ENCODE results near the gene PRDM16. TPM values are rescaled to one million over a fixed set of nuclear protein-coding genes. Genes with fewer than 3 reads are reported as not detected.

PRDM16 gene
- total RNA-seq, 1 experiment from 2014 or later = 5.3 TPM

DNA sequence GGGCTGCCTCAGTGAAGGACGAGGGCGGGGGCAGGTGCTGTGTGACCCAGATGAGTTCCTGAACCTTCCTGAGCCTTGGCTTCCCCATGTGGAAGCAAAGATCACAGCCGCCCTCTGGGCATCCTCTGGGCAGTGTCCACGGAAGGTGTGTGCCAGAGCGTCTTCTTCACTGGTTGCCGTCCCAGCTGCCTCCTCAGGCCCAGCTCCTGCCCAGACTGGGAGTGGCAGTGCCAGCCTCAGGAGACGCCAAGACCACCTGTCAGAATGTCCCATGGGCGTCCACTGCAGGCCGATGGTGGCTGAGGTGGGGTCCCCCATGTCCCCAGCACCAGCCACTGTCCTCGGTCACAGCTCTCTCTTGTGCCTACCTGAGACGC lies 395.6 kb downstream of the PRDM16 start:
- no peaks in the 10 kb centered on the region for H3K9me3 Mint-ChIP-seq (ENCODE audit: unreplicated experiment)
- no peaks in the 10 kb centered on the region for H3K27me3 Mint-ChIP-seq (ENCODE audit: insufficient read depth, unreplicated experiment)
- peaks cover 38% of the 10 kb centered on the region for H3K36me3 Mint-ChIP-seq (ENCODE audit: insufficient read depth, unreplicated experiment)
- ChIA-PET CTCF (no interaction called here), POLR2A (no interaction called here)
- Histone ChIP-seq H3K36me3 (ENCODE audit: control insufficient read depth, insufficient read depth, low read length) (peaks cover 1% of the 10 kb centered on the region; the same call in 1 of the 2 replicates), H3K9me3 (no peaks in the 10 kb centered on the region), H3K4me1 (peaks cover 20% of the 10 kb centered on the region), H3K27me3 (replicated peaks; ENCODE audit: control insufficient read depth, insufficient read depth, low read length) (no peaks in the 10 kb centered on the region), H3K4me3 (ENCODE audit: low read depth, low read length) (no peak overlapping the region)
- DNase-seq = no peak
- peaks cover 14% of the 10 kb centered on the region for H3K4me1 Mint-ChIP-seq (ENCODE audit: low read depth, unreplicated experiment)
- no peak overlapping the region for H3K4me3 Mint-ChIP-seq (ENCODE audit: unreplicated experiment)
- intact Hi-C loops (cut with micrococcal nuclease; ENCODE audit: unreplicated experiment) = no loop called here
- BruUV-seq (replicated peaks) = no TSS peak
- H3K27ac Mint-ChIP-seq (ENCODE audit: unreplicated experiment) = no peak overlapping the region
- TF ChIP-seq, protein P1, sequence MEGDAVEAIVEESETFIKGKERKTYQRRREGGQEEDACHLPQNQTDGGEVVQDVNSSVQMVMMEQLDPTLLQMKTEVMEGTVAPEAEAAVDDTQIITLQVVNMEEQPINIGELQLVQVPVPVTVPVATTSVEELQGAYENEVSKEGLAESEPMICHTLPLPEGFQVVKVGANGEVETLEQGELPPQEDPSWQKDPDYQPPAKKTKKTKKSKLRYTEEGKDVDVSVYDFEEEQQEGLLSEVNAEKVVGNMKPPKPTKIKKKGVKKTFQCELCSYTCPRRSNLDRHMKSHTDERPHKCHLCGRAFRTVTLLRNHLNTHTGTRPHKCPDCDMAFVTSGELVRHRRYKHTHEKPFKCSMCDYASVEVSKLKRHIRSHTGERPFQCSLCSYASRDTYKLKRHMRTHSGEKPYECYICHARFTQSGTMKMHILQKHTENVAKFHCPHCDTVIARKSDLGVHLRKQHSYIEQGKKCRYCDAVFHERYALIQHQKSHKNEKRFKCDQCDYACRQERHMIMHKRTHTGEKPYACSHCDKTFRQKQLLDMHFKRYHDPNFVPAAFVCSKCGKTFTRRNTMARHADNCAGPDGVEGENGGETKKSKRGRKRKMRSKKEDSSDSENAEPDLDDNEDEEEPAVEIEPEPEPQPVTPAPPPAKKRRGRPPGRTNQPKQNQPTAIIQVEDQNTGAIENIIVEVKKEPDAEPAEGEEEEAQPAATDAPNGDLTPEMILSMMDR (IDR thresholded peaks at IDR 0.05; ENCODE audit: insufficient read depth in 1 of 2, low read depth in 1 of 2, low read length in 1 of 2, severe bottlenecking in 1 of 2, unreplicated experiment in 1 of 2) = no peak

DNA sequence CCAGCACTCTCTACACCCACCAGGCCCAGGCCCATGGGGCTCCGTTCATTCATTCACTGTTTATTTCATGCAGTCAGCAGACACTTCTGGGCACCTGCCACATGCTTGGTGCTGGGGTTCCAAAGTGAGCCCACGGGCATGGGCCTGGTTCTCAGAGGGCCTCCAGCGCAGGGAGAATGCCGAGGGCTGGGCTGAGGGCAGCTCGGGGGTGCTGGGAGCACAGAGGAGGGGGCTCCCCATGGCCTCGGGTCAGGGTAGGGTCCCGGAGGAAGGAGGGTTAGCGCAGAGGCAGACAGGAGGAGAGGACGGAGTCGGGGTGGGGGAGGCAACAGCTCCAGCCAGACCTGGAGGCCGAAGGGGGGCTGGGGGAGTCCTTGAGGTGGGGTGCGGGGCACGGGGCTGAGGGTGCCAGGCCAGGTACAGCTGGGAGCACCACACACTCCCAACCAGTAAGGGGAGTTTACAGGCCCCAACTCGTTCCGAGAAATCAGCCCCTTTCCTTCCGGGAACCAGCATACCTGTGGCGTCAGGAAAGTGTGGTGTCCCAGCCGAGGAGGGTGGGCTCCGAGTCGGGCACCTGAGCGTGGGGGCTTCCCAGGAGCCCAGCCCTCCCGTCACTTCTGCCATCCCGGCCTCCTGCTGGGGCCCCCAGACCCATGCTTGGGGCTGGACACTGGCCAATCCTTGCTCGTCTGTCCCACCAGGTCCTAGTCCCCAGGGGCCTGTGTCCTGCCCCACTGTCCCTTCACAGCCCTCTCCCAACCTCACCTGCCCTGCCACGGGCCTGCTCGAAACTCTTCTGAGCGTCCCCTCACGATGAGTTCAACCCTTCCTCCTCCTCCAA lies 396.3 kb downstream of the PRDM16 start:
- peaks cover 14% of the 10 kb centered on the region for H3K4me1 ChIP-seq
- H3K4me3 ChIP-seq (ENCODE audit: low read depth, low read length) = no peak overlapping the region
- no peaks in the 10 kb centered on the region for H3K9me3 ChIP-seq
- DNase-seq = peak in 1 of 2 experiments; percentile 23
- no peaks in the 10 kb centered on the region for H3K27me3 Mint-ChIP-seq (ENCODE audit: insufficient read depth, unreplicated experiment)
- intact Hi-C loops (cut with micrococcal nuclease; ENCODE audit: unreplicated experiment) = no loop called here
- peaks cover 11% of the 10 kb centered on the region for H3K4me1 Mint-ChIP-seq (ENCODE audit: low read depth, unreplicated experiment)
- ChIA-PET CTCF (no interaction called here), POLR2A (no interaction called here)
- H3K36me3 Mint-ChIP-seq (ENCODE audit: insufficient read depth, unreplicated experiment) = peaks cover 34% of the 10 kb centered on the region
- no peaks in the 10 kb centered on the region for H3K27me3 ChIP-seq (replicated peaks; ENCODE audit: control insufficient read depth, insufficient read depth, low read length)
- no peak overlapping the region for H3K4me3 Mint-ChIP-seq (ENCODE audit: unreplicated experiment)
- no peak overlapping the region for H3K27ac Mint-ChIP-seq (ENCODE audit: unreplicated experiment)
- H3K9me3 Mint-ChIP-seq (ENCODE audit: unreplicated experiment) = no peaks in the 10 kb centered on the region
- peaks cover 1% of the 10 kb centered on the region; the same call in 1 of the 2 replicates for H3K36me3 ChIP-seq (ENCODE audit: control insufficient read depth, insufficient read depth, low read length)
- BruUV-seq (replicated peaks) = no TSS peak
- TF ChIP-seq, protein P1 (IDR thresholded peaks at IDR 0.05; ENCODE audit: insufficient read depth in 1 of 2, low read depth in 1 of 2, low read length in 1 of 2, severe bottlenecking in 1 of 2, unreplicated experiment in 1 of 2) = no peak

DNA sequence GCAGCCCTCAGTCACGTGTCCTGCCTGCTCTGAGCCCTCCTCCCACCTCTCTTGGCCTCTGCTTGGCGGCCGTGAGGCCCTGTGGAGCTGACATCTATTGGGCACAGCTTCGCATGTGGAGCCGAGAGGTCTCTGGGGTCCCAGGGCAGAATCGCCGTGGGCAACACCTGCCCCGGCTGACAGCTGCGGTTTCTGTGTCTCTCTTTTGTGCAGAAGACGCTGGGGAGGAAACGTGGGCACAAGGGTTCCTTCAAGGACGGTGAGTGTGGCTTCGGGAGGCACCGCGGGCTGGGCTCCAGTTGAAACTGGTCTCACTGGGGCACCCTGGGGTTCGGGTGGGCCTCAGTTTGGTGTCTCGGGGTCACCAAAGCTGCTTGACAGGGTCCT lies 396.9 kb downstream of the PRDM16 start:
- Histone ChIP-seq H3K4me1 (peaks cover 14% of the 10 kb centered on the region), H3K27me3 (replicated peaks; ENCODE audit: control insufficient read depth, insufficient read depth, low read length) (no peaks in the 10 kb centered on the region), H3K4me3 (ENCODE audit: low read depth, low read length) (no peak overlapping the region), H3K36me3 (ENCODE audit: control insufficient read depth, insufficient read depth, low read length) (peaks cover 1% of the 10 kb centered on the region; the same call in 1 of the 2 replicates), H3K9me3 (no peaks in the 10 kb centered on the region)
- DNase-seq = peak in 1 of 2 experiments; percentile 12
- Mint-ChIP-seq H3K4me1 (ENCODE audit: low read depth, unreplicated experiment) (peaks cover 11% of the 10 kb centered on the region), H3K27me3 (ENCODE audit: insufficient read depth, unreplicated experiment) (no peaks in the 10 kb centered on the region), H3K4me3 (ENCODE audit: unreplicated experiment) (no peak overlapping the region), H3K36me3 (ENCODE audit: insufficient read depth, unreplicated experiment) (peaks cover 32% of the 10 kb centered on the region), H3K27ac (ENCODE audit: unreplicated experiment) (no peak overlapping the region), H3K9me3 (ENCODE audit: unreplicated experiment) (no peaks in the 10 kb centered on the region)
- POLR2A ChIA-PET = no interaction called here
- no TSS peak for BruUV-seq (replicated peaks)
- CTCF ChIA-PET = no interaction called here
- TF ChIP-seq, protein P1 (IDR thresholded peaks at IDR 0.05; ENCODE audit: insufficient read depth in 1 of 2, low read depth in 1 of 2, low read length in 1 of 2, severe bottlenecking in 1 of 2, unreplicated experiment in 1 of 2) = no peak
- intact Hi-C loops (cut with micrococcal nuclease; ENCODE audit: unreplicated experiment) = no loop called here
